Motor neuron (in vitro differentiated cells): ENCODE data around the gene NLRC4. TPM values are rescaled to one million over a fixed set of nuclear protein-coding genes. Genes with fewer than 3 reads are reported as not detected.
A peak's percentile ranks its signal among the peaks of the same experiment; 100 is the strongest.
"Not testable (repeated sequence)": the region's sequence is repeated elsewhere in the genome, so short reads cannot be mapped to it uniquely, and the experiment has no call there.

Experiments
- ATAC-seq, 8 experiments: fragments of 200-7000 bp; cut with Tn5 transposase; replicated peaks in 6 of 8; 2 replicates each; pipeline ENCODE4 v1.8.0; 2021; ENCODE audit warnings: mild to moderate bottlenecking in 8 of 8, moderate library complexity in 8 of 8
- H3K27ac ChIP-seq, 2 donors: fragments of 250-450 bp; sonication (Bioruptor Pico); 2 replicates each; pipeline ENCODE4 v1.9.0; 2021; ENCODE audit warnings: antibody characterized with exemption in 2 of 2, mild to moderate bottlenecking in 2 of 2, moderate library complexity in 1 of 2
- H3K4me1 ChIP-seq, 2 donors: fragments of 250-450 bp; sonication (Bioruptor Pico); replicated peaks in 1 of 2; 2 replicates each; pipeline ENCODE4 v1.6.1; 2021; ENCODE audit warnings: antibody characterized with exemption in 2 of 2, mild to moderate bottlenecking in 2 of 2, moderate library complexity in 1 of 2
- H3K4me3 ChIP-seq, 5 donors: fragments of 250-450 bp; sonication (Bioruptor Pico); 2 replicates each; pipeline ENCODE4 v1.9.0; 2021; ENCODE audit warnings: antibody characterized with exemption in 5 of 5, mild to moderate bottlenecking in 5 of 5, moderate library complexity in 4 of 5
- WGBS, 10 experiments: fragments of 450-650 bp; shearing (Covaris generic); methylation state at CpG; one replicate each; pipeline ENCODE4 v1.0.0; 2022; 5-methylcytosine and 5-hydroxymethylcytosine counted together
- in situ Hi-C, 9 experiments: fragments of 400-800 bp; cut with MboI; loops; one replicate each; pipeline ENCODE4 v1.15.0; 2021; ENCODE audit warnings: low sequenced_read_pairs in 9 of 9, low pct_unique_long_range_greater_than_20kb in 2 of 9; ENCODE audit not compliant: unreplicated experiment in 9 of 9
- total RNA-seq, 8 experiments: library from RNA; unstranded; fragments of 300-600 nt; gene quantifications; 2 replicates each; pipeline versions ENCODE4 v1.2.3 to v1.2.4, GENCODE V29; 2022

Gene NLRC4
- total RNA-seq = 1 to 10 TPM in 4 of 8 experiments, under 1 TPM in 4; 0.33 to 1.6 (median 1.0) TPM

GRCh38 chr2:32264422-32265105, at the start of gene NLRC4:
NLRC4 (minus strand) TSS chr2:32264886; CDS start chr2:32256775, 8,111 bp downstream.
- Histone ChIP-seq H3K4me1 (no peaks in the 10 kb centered on the region), H3K4me3 (no peak within 1 kb of the TSS), H3K27ac (no peak within 1 kb of the TSS)
- WGBS, 10 experiments = 29 to 87% (median 63%) methylated on average over 1 to 7 of the region's 7 CpGs; no CpG with 5 or more reads in 1 of the 10 experiments
- no peak for ATAC-seq
- in situ Hi-C loops = no loop called here

GRCh38 chr2:32310577-32310976, 45.9 kb upstream of the NLRC4 start:
- H3K4me3 ChIP-seq = no peak overlapping the region
- no peaks in the 10 kb centered on the region for H3K4me1 ChIP-seq
- 89 to 100% (median 93%) methylated on average over 2 to 5 of the region's 7 CpGs; no CpG with 5 or more reads in 3 of the 10 experiments for WGBS, 10 experiments
- ATAC-seq = no peak
- no peak overlapping the region for H3K27ac ChIP-seq
- in situ Hi-C loops = no loop called here

GRCh38 chr2:32293966-32294562, 29.4 kb upstream of the NLRC4 start:
- in situ Hi-C loops, H3K4me3 ChIP-seq, H3K4me1 ChIP-seq, H3K27ac ChIP-seq, ATAC-seq: not testable (repeated sequence)
- no CpG with 5 or more reads among the region's 43 CpGs for WGBS, 10 experiments

- no CpG with 5 or more reads among the region's 26 CpGs for WGBS, 10 experiments
- ATAC-seq, H3K27ac ChIP-seq, H3K4me1 ChIP-seq, H3K4me3 ChIP-seq, in situ Hi-C loops: not testable (repeated sequence)
These were observed 28.8 kb upstream of the NLRC4 start for GRCh38 chr2:32293493-32293892.

GRCh38 chr2:32291746-32292145, 27.1 kb upstream of the NLRC4 start:
- 67 to 100% (median 93%) methylated on average over 2 of the region's 2 CpGs; no CpG with 5 or more reads in 3 of the 10 experiments for WGBS, 10 experiments
- ATAC-seq = no peak
- Histone ChIP-seq H3K27ac (no peak overlapping the region), H3K4me3 (no peak overlapping the region), H3K4me1 (no peaks in the 10 kb centered on the region)
- in situ Hi-C loops = no loop called here

- in situ Hi-C loops = no loop called here
- no peak overlapping the region for H3K4me3 ChIP-seq
- WGBS, 10 experiments = 56 to 100% (median 88%) methylated on average over 1 to 2 of the region's 2 CpGs
- ATAC-seq = peak in 3 of 8 experiments; percentile 45 to 65 (median 45)
- no peaks in the 10 kb centered on the region for H3K4me1 ChIP-seq
- no peak overlapping the region for H3K27ac ChIP-seq
These were observed 25.3 kb upstream of the NLRC4 start for GRCh38 chr2:32290000-32290339.

GRCh38 chr2:32289165-32289999, 24.7 kb upstream of the NLRC4 start:
- WGBS, 10 experiments = 42 to 95% (median 82%) methylated on average over 2 to 4 of the region's 4 CpGs
- in situ Hi-C loops = no loop called here
- Histone ChIP-seq H3K4me1 (no peaks in the 10 kb centered on the region), H3K27ac (no peak overlapping the region), H3K4me3 (no peak overlapping the region)
- peak in 4 of 8 experiments; percentile 18 to 44 (median 32) for ATAC-seq

GRCh38 chr2:32284321-32284720, 19.6 kb upstream of the NLRC4 start:
- Histone ChIP-seq H3K4me1 (no peaks in the 10 kb centered on the region), H3K27ac (no peak overlapping the region), H3K4me3 (no peak overlapping the region)
- WGBS, 10 experiments = 83 to 100% (median 100%) methylated on average over 1 to 2 of the region's 2 CpGs; no CpG with 5 or more reads in 3 of the 10 experiments
- no peak for ATAC-seq
- in situ Hi-C loops = no loop called here

GRCh38 chr2:32278478-32278853, 13.8 kb upstream of the NLRC4 start:
- H3K4me1 ChIP-seq = peaks cover 8 to 12% of the 10 kb centered on the region in 2 donors
- 0 to 81% (median 33%) methylated on average over 1 to 6 of the region's 6 CpGs; no CpG with 5 or more reads in 1 of the 10 experiments for WGBS, 10 experiments
- H3K27ac ChIP-seq = peak overlapping the region; percentile 73 to 84
- peak overlapping the region; percentile 76 to 89 (median 85) for H3K4me3 ChIP-seq
- in situ Hi-C loops = no loop called here
- no peak for ATAC-seq

- in situ Hi-C loops = no loop called here
- peak; percentile 98 to 100 (median 99) for ATAC-seq
- WGBS, 10 experiments = 0 to 6% (median 1%) methylated on average over 3 to 21 of the region's 59 CpGs
- peak within 1 kb of the TSS; percentile 73 to 84 for H3K27ac ChIP-seq
- peak within 1 kb of the TSS; percentile 76 to 89 (median 85) for H3K4me3 ChIP-seq
- peaks cover 8 to 12% of the 10 kb centered on the region in 2 donors for H3K4me1 ChIP-seq
These were observed 13.2 kb upstream of the NLRC4 start, which contains the start of gene YIPF4 for GRCh38 chr2:32277674-32278477. YIPF4 (plus strand) TSS chr2:32277904; CDS start chr2:32278156, 252 bp downstream.

GRCh38 chr2:32277363-32277673, 12.6 kb upstream of the NLRC4 start:
- Histone ChIP-seq H3K4me1 (peaks cover 8 to 12% of the 10 kb centered on the region in 2 donors), H3K4me3 (peak overlapping the region; percentile 76 to 89 (median 85)), H3K27ac (peak overlapping the region; percentile 73 to 84)
- no peak for ATAC-seq
- in situ Hi-C loops = no loop called here
- 11 to 91% (median 61%) methylated on average over 1 to 5 of the region's 5 CpGs; no CpG with 5 or more reads in 1 of the 10 experiments for WGBS, 10 experiments

- H3K4me1 ChIP-seq = peaks cover 8 to 12% of the 10 kb centered on the region in 2 donors
- 17 to 89% methylated on average over 1 to 4 of the region's 7 CpGs; no CpG with 5 or more reads in 8 of the 10 experiments for WGBS, 10 experiments
- ATAC-seq, H3K4me3 ChIP-seq, in situ Hi-C loops, H3K27ac ChIP-seq: not testable (repeated sequence)
These were observed 11.1 kb upstream of the NLRC4 start for GRCh38 chr2:32275790-32276189.
